ENCODE data around the gene NMNAT2. TPM values are rescaled to one million over a fixed set of nuclear protein-coding genes. Genes with fewer than 3 reads are reported as not detected.

NMNAT2 gene
- total RNA-seq, 1 experiment from 2014 or later: not detected

DNA sequence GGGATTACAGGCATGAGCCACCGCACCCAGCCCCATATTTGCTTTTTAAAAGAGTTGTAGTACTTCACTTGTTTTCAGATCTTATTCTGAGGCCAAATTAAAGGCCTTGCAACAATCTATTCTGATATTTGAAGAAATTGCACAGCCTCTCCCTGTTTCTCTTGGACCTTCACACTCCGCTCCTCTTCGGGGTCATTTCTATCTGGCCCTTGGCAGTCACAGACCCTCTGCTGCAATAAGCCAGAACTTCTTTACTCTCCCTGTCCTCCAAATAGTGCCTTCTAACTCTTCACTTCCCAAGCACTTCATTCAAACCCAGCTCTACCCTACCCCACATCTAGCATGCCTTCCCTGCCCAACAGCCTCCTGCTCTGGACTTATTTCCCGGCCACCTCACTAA is 121.4 kb downstream of the NMNAT2 start:
- CTCF ChIA-PET: interaction anchor here (1.2 kb wide), 1 partner anchor 9 kb away, joined by 4 read pairs; no protein-coding TSS in a partner anchor

DNA sequence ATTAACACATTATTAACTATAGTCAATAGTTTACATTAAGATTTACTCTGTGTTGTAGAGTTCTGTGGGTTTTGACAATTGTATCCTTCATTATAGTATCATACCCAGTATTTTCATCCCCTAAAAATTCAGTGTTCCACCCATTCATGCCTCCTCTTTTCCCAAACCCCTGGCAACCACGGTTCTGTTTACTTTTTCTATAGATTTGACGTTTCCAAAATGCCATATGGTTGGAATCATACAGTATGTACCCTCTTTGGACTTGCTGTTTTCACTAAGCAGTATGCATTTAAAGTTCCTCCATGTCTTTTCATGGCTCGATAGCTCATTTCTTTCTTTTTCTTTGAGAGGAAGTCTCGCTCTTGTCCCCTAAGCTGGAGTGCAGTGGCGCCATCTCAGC is 122.7 kb downstream of the NMNAT2 start:
- BruUV-seq (replicated peaks): no TSS peak
- RAD21 ChIA-PET (ENCODE audit: low non-redundant PET in 1 of 2, low total read pairs in 2 of 2, uncharacterized antibody in 2 of 2, unreplicated experiment in 2 of 2): no interaction called here
- intact Hi-C loops (cut with micrococcal nuclease): no loop called here
- TF ChIP-seq ZFX (IDR thresholded peaks at IDR 0.05) (no peak), RAD21 (IDR thresholded peaks at IDR 0.05; ENCODE audit: low read depth) (no peak), SIN3A (IDR thresholded peaks at IDR 0.05; ENCODE audit: low read depth) (no peak), EGR1 (IDR thresholded peaks at IDR 0.05; ENCODE audit: low read depth) (no peak), CEBPB (IDR thresholded peaks at IDR 0.05; ENCODE audit: low read depth) (no peak), YY1 (IDR thresholded peaks at IDR 0.05; ENCODE audit: extremely low read depth, insufficient replicate concordance, low read depth, low read length) (no peak), POLR2AphosphoS5 (IDR thresholded peaks at IDR 0.05; ENCODE audit: low read depth, low read length) (no peak), EZH2phosphoT487 (IDR thresholded peaks at IDR 0.05; ENCODE audit: borderline replicate concordance) (no peak), SP1 (IDR thresholded peaks at IDR 0.05; ENCODE audit: low read depth) (no peak)
- TF ChIP-seq, protein P1, sequence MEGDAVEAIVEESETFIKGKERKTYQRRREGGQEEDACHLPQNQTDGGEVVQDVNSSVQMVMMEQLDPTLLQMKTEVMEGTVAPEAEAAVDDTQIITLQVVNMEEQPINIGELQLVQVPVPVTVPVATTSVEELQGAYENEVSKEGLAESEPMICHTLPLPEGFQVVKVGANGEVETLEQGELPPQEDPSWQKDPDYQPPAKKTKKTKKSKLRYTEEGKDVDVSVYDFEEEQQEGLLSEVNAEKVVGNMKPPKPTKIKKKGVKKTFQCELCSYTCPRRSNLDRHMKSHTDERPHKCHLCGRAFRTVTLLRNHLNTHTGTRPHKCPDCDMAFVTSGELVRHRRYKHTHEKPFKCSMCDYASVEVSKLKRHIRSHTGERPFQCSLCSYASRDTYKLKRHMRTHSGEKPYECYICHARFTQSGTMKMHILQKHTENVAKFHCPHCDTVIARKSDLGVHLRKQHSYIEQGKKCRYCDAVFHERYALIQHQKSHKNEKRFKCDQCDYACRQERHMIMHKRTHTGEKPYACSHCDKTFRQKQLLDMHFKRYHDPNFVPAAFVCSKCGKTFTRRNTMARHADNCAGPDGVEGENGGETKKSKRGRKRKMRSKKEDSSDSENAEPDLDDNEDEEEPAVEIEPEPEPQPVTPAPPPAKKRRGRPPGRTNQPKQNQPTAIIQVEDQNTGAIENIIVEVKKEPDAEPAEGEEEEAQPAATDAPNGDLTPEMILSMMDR (IDR thresholded peaks at IDR 0.05 in 2 of 3, conservative IDR thresholded peaks at IDR 0.05 in 1 of 3; ENCODE audit: borderline replicate concordance in 1 of 3, insufficient read depth in 1 of 3, low read depth in 2 of 3, low read length in 2 of 3): no peak
- TF ChIP-seq, protein P2, sequence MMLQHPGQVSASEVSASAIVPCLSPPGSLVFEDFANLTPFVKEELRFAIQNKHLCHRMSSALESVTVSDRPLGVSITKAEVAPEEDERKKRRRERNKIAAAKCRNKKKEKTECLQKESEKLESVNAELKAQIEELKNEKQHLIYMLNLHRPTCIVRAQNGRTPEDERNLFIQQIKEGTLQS (IDR thresholded peaks at IDR 0.05): no peak
- TF ChIP-seq, protein P3, sequence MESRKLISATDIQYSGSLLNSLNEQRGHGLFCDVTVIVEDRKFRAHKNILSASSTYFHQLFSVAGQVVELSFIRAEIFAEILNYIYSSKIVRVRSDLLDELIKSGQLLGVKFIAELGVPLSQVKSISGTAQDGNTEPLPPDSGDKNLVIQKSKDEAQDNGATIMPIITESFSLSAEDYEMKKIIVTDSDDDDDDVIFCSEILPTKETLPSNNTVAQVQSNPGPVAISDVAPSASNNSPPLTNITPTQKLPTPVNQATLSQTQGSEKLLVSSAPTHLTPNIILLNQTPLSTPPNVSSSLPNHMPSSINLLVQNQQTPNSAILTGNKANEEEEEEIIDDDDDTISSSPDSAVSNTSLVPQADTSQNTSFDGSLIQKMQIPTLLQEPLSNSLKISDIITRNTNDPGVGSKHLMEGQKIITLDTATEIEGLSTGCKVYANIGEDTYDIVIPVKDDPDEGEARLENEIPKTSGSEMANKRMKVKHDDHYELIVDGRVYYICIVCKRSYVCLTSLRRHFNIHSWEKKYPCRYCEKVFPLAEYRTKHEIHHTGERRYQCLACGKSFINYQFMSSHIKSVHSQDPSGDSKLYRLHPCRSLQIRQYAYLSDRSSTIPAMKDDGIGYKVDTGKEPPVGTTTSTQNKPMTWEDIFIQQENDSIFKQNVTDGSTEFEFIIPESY (IDR thresholded peaks at IDR 0.05; ENCODE audit: extremely low read depth, insufficient replicate concordance, low read length): no peak

More for the DNA sequence above, 121.4 kb downstream of the NMNAT2 start:
- no peak overlapping the region for H3K9ac ChIP-seq (ENCODE audit: low read length)
- H3K36me3 ChIP-seq (ENCODE audit: control insufficient read depth in 1 of 2, insufficient read depth in 2 of 2, low read length in 2 of 2): no peaks in the 10 kb centered on the region
- H3K27ac ChIP-seq (ENCODE audit: low read depth, low read length): no peak overlapping the region
- no peak overlapping the region for H3K4me2 ChIP-seq (ENCODE audit: low read length)
- DNase-seq (ENCODE audit: low read depth, low spot score) (no peak), ATAC-seq (no peak)
- H3K79me2 ChIP-seq (ENCODE audit: insufficient read depth, low read length): no peaks in the 10 kb centered on the region
- no peak overlapping the region for H3K4me3 ChIP-seq (replicated peaks in 1 of 2; ENCODE audit: low read depth in 1 of 2, low read length in 2 of 2)
- RAD21 ChIA-PET (ENCODE audit: low non-redundant PET in 1 of 2, low total read pairs in 2 of 2, uncharacterized antibody in 2 of 2, unreplicated experiment in 2 of 2): no interaction called here
- H3K9me3 ChIP-seq (ENCODE audit: control insufficient read depth in 1 of 2, insufficient read depth in 1 of 2, low read depth in 1 of 2, low read length in 2 of 2): no peaks in the 10 kb centered on the region
- no peaks in the 10 kb centered on the region for H3K9me2 ChIP-seq (ENCODE audit: insufficient read depth)
- POLR2A ChIA-PET: no interaction called here
- intact Hi-C loops (cut with micrococcal nuclease): no loop called here
- TF ChIP-seq, protein P3 (IDR thresholded peaks at IDR 0.05; ENCODE audit: extremely low read depth, insufficient replicate concordance, low read length): no peak
- no peak for TF ChIP-seq ZNF274 (IDR thresholded peaks at IDR 0.05; ENCODE audit: low read depth, low read length)
- no peaks in the 10 kb centered on the region for H3K4me1 ChIP-seq (ENCODE audit: control insufficient read depth in 1 of 2, insufficient read depth in 2 of 2, low read length in 2 of 2)
- H3K27me3 ChIP-seq (ENCODE audit: insufficient read depth, low read length): no peaks in the 10 kb centered on the region
- H2AFZ ChIP-seq (ENCODE audit: low read depth, low read length, poor library complexity, severe bottlenecking): no peak overlapping the region
- no TSS peak for BruUV-seq (replicated peaks)
- H4K20me1 ChIP-seq (ENCODE audit: insufficient read depth): no peaks in the 10 kb centered on the region

More for the DNA sequence above, 122.7 kb downstream of the NMNAT2 start:
- ATAC-seq: no peak
- Histone ChIP-seq H2AFZ (ENCODE audit: low read depth, low read length, poor library complexity, severe bottlenecking) (no peak overlapping the region), H3K27ac (ENCODE audit: low read depth, low read length) (no peak overlapping the region), H3K4me1 (ENCODE audit: control insufficient read depth in 1 of 2, insufficient read depth in 2 of 2, low read length in 2 of 2) (no peaks in the 10 kb centered on the region), H3K9me3 (ENCODE audit: control insufficient read depth in 1 of 2, insufficient read depth in 1 of 2, low read depth in 1 of 2, low read length in 2 of 2) (no peaks in the 10 kb centered on the region), H3K4me2 (ENCODE audit: low read length) (no peak overlapping the region), H3K9me2 (ENCODE audit: insufficient read depth) (no peaks in the 10 kb centered on the region), H3K79me2 (ENCODE audit: insufficient read depth, low read length) (no peaks in the 10 kb centered on the region), H3K36me3 (ENCODE audit: control insufficient read depth in 1 of 2, insufficient read depth in 2 of 2, low read length in 2 of 2) (no peaks in the 10 kb centered on the region), H3K9ac (ENCODE audit: low read length) (no peak overlapping the region), H3K4me3 (replicated peaks in 1 of 2; ENCODE audit: low read depth in 1 of 2, low read length in 2 of 2) (no peak overlapping the region), H4K20me1 (ENCODE audit: insufficient read depth) (no peaks in the 10 kb centered on the region), H3K27me3 (ENCODE audit: insufficient read depth, low read length) (no peaks in the 10 kb centered on the region)
- ChIA-PET POLR2A (no interaction called here), CTCF (interaction anchor here (1.2 kb wide), 1 partner anchor 11 kb away, joined by 4 read pairs; no protein-coding TSS in a partner anchor)
- DNase-seq (ENCODE audit: low read depth, low spot score): no peak

All from HCT116 (cell line).